HCT116 (cell line): ENCODE results near the gene CCDC91. TPM values are rescaled to one million over a fixed set of nuclear protein-coding genes. Genes with fewer than 3 reads are reported as not detected.

Source experiments
- ATAC-seq: fragments of 200-7000 bp; cut with Tn5 transposase; 2 replicates; pipeline ENCODE4 v1.9.1; 2020; ENCODE audit warnings: mild to moderate bottlenecking, moderate library complexity
- BruUV-seq: library from RNA; stranded (reverse); fragments of 400-500 nt; replicated peaks from 2 replicates; lab custom pipeline; 2021; lab: Mats Ljungman, UMichigan
- CTCF ChIA-PET: fragments of 300-600 bp; sonication (Branson Sonifier 250); formaldehyde crosslinking; loops from one replicate; lab custom pipeline; 2021; ENCODE audit warnings: antibody characterized with exemption; lab: Charles Lee
- POLR2A ChIA-PET: fragments of 300-600, 350-600 bp; sonication (Branson Sonifier 250); formaldehyde crosslinking; loops from one replicate; lab custom pipeline; 2021; ENCODE audit warnings: antibody characterized with exemption; lab: Charles Lee
- RAD21 ChIA-PET, 2 experiments: fragments of 300-600 bp; sonication (Branson Sonifier 250); formaldehyde crosslinking; loops; one replicate each; lab custom pipeline; 2023; ENCODE audit warnings: low total read pairs in 2 of 2; ENCODE audit not compliant: uncharacterized antibody in 2 of 2, unreplicated experiment in 2 of 2, low non-redundant PET in 1 of 2; lab: Charles Lee
- DNase-seq: peaks from one replicate; pipeline ENCODE4 v3.0.0-alpha.2; 2010; ENCODE audit warnings: low read depth, low spot score
- H2AFZ ChIP-seq: fragments of 200-600 bp; shearing (Covaris generic), sonication (generic); 2 replicates; pipeline ENCODE4 v1.6.1; 2017; ENCODE audit warnings: low read depth, mixed run types, mixed read lengths, antibody characterized with exemption, low read length; ENCODE audit not compliant: poor library complexity, severe bottlenecking
- H3K27ac ChIP-seq: 2 replicates; pipeline ENCODE4 v1.5.1; 2012; ENCODE audit warnings: low read depth, low read length
- H3K27me3 ChIP-seq: fragments of 200-600 bp; sonication (generic); 2 replicates; pipeline ENCODE4 v1.6.1; 2016; ENCODE audit warnings: mixed run types, low read length, mixed read lengths; ENCODE audit not compliant: insufficient read depth
- H3K36me3 ChIP-seq, 2 experiments: fragments of 200-500 bp in 1 of 2; fragments of 200-600 bp in 1 of 2; sonication (Bioruptor generic) in 1 of 2; sonication (generic) in 1 of 2; 2 replicates each; pipeline versions ENCODE4 v1.5.1 to v1.6.1; 2014 to 2016; ENCODE audit warnings: low read length in 2 of 2, inconsistent platforms in 1 of 2, mixed read lengths in 1 of 2, mixed run types in 1 of 2; ENCODE audit not compliant: insufficient read depth in 2 of 2, control insufficient read depth in 1 of 2
- H3K4me1 ChIP-seq, 2 experiments: fragments of 200-600 bp in 1 of 2; sonication (generic) in 1 of 2; 2 replicates each; pipeline versions ENCODE4 v1.5.1 to v1.6.1; 2012 to 2017; ENCODE audit warnings: low read length in 2 of 2, inconsistent platforms in 1 of 2, mild to moderate bottlenecking in 1 of 2, mixed read lengths in 1 of 2, mixed run types in 1 of 2, moderate library complexity in 1 of 2; ENCODE audit not compliant: insufficient read depth in 2 of 2, control insufficient read depth in 1 of 2
- H3K4me2 ChIP-seq: fragments of 200-600 bp; sonication (generic); 2 replicates; pipeline ENCODE4 v1.6.1; 2017; ENCODE audit warnings: mixed run types, low read length, mixed read lengths
- H3K4me3 ChIP-seq, 2 experiments: fragments of 200-600 bp in 1 of 2; sonication (generic) in 1 of 2; replicated peaks in 1 of 2; 2 replicates each; pipeline ENCODE4 v1.5.1; 2011 to 2016; ENCODE audit warnings: low read length in 2 of 2, control low read depth in 1 of 2, low read depth in 1 of 2, mild to moderate bottlenecking in 1 of 2, mixed read lengths in 1 of 2, mixed run types in 1 of 2
- H3K79me2 ChIP-seq: fragments of 200-600 bp; sonication (generic); 2 replicates; pipeline ENCODE4 v1.6.1; 2017; ENCODE audit warnings: mild to moderate bottlenecking, mixed run types, low read length, moderate library complexity, mixed read lengths; ENCODE audit not compliant: insufficient read depth
- H3K9ac ChIP-seq: fragments of 200-600 bp; sonication (generic); 2 replicates; pipeline ENCODE4 v1.6.1; 2016; ENCODE audit warnings: low read length, mixed read lengths
- H3K9me2 ChIP-seq: fragments of 200-600 bp; sonication (generic), shearing (Covaris generic); 2 replicates; pipeline ENCODE4 v1.6.1; 2017; ENCODE audit warnings: mixed run types, mild to moderate bottlenecking, moderate library complexity; ENCODE audit not compliant: insufficient read depth
- H3K9me3 ChIP-seq, 2 experiments: fragments of 200-500 bp in 1 of 2; fragments of 200-600 bp in 1 of 2; sonication (Bioruptor generic) in 1 of 2; sonication (generic) in 1 of 2; 2 replicates each; pipeline ENCODE4 v1.6.1; 2014 to 2017; ENCODE audit warnings: low read length in 2 of 2, mixed read lengths in 2 of 2, inconsistent platforms in 1 of 2, low read depth in 1 of 2, mild to moderate bottlenecking in 1 of 2, mixed run types in 1 of 2, moderate library complexity in 1 of 2; ENCODE audit not compliant: control insufficient read depth in 1 of 2, insufficient read depth in 1 of 2
- H4K20me1 ChIP-seq: fragments of 200-600 bp; sonication (generic), shearing (Covaris generic); 2 replicates; pipeline ENCODE4 v1.6.1; 2017; ENCODE audit warnings: mixed run types, mild to moderate bottlenecking, moderate library complexity; ENCODE audit not compliant: insufficient read depth
- CBX3 ChIP-seq: IDR thresholded peaks from 2 replicates; pipeline ENCODE4 v1.6.1; 2012; ENCODE audit warnings: low read depth
- CEBPB ChIP-seq: IDR thresholded peaks from 2 replicates; pipeline ENCODE4 v1.6.1; 2012; ENCODE audit warnings: low read depth
- EGR1 ChIP-seq: IDR thresholded peaks from 2 replicates; pipeline ENCODE4 v1.6.1; 2012; ENCODE audit warnings: low read depth
- EZH2 ChIP-seq: fragments of 200-600 bp; sonication (generic); IDR thresholded peaks from 2 replicates; pipeline ENCODE4 v1.6.1; 2017; ENCODE audit warnings: antibody characterized with exemption, mixed run types
- EZH2phosphoT487 ChIP-seq: fragments of 200-600 bp; IDR thresholded peaks from 2 replicates; pipeline ENCODE4 v1.6.1; 2018; ENCODE audit warnings: antibody characterized with exemption, borderline replicate concordance
- FOSL1 ChIP-seq: IDR thresholded peaks from 2 replicates; pipeline ENCODE4 v1.6.1; 2012; ENCODE audit warnings: low read depth
- JUND ChIP-seq: IDR thresholded peaks from 2 replicates; pipeline ENCODE4 v1.6.1; 2012
- POLR2A ChIP-seq: IDR thresholded peaks from 2 replicates; pipeline ENCODE4 v1.7.0; 2011; ENCODE audit warnings: borderline replicate concordance; ENCODE audit not compliant: insufficient read depth, insufficient read length; ENCODE audit errors: extremely low read depth
- RAD21 ChIP-seq: IDR thresholded peaks from 2 replicates; pipeline ENCODE4 v1.6.1; 2012; ENCODE audit warnings: low read depth, mild to moderate bottlenecking
- SIN3A ChIP-seq: IDR thresholded peaks from 2 replicates; pipeline ENCODE4 v1.6.1; 2012; ENCODE audit warnings: low read depth
- SP1 ChIP-seq: IDR thresholded peaks from 2 replicates; pipeline ENCODE4 v1.6.1; 2012; ENCODE audit warnings: low read depth
- SRF ChIP-seq: IDR thresholded peaks from 2 replicates; pipeline ENCODE4 v1.6.1; 2012; ENCODE audit warnings: low read depth
- TCF7L2 ChIP-seq: IDR thresholded peaks from 2 replicates; pipeline ENCODE4 v1.7.0; 2011; ENCODE audit warnings: borderline replicate concordance, inconsistent platforms; ENCODE audit not compliant: insufficient read depth, insufficient read length; ENCODE audit errors: extremely low read depth
- YY1 ChIP-seq: IDR thresholded peaks from 2 replicates; pipeline ENCODE4 v1.6.1; 2011; ENCODE audit warnings: low read length, low read depth, moderate library complexity, mild to moderate bottlenecking; ENCODE audit not compliant: insufficient replicate concordance; ENCODE audit errors: extremely low read depth
- ZFX ChIP-seq: fragments of 450-650 bp; IDR thresholded peaks from 2 replicates; pipeline ENCODE4 v1.6.1; 2017
- ZNF274 ChIP-seq: fragments of 200-500 bp; sonication (Bioruptor generic); IDR thresholded peaks from 2 replicates; pipeline ENCODE4 v1.6.1; 2014; ENCODE audit warnings: mild to moderate bottlenecking, low read depth, low read length, inconsistent platforms
- intact Hi-C: fragments of 100-400 bp; cut with micrococcal nuclease; formaldehyde crosslinking; loops from 2 replicates; pipeline ENCODE4 v1.10.0; 2022
- total RNA-seq: library from RNA; stranded (reverse); gene quantifications from one replicate; pipeline ENCODE4 v1.2.1, GENCODE V29; 2021; ENCODE audit not compliant: unreplicated experiment
- TF ChIP-seq, protein P1 (sequence below): IDR thresholded peaks from 2 replicates; pipeline ENCODE4 v1.6.1; 2012
- TF ChIP-seq, protein P2 (sequence below), 3 experiments: fragments of 200-600 bp in 1 of 3; sonication (generic) in 1 of 3; IDR thresholded peaks in 2 of 3; conservative IDR thresholded peaks in 1 of 3; 2 replicates each; pipeline ENCODE4 v1.5.1; 2012 to 2017; ENCODE audit warnings: low read depth in 2 of 3, low read length in 2 of 3, antibody characterized with exemption in 1 of 3, borderline replicate concordance in 1 of 3, control low read depth in 1 of 3, mild to moderate bottlenecking in 1 of 3, mixed read lengths in 1 of 3, mixed run types in 1 of 3, moderate library complexity in 1 of 3; ENCODE audit not compliant: insufficient read depth in 1 of 3
- TF ChIP-seq, protein P3 (sequence below): IDR thresholded peaks from 2 replicates; pipeline ENCODE4 v1.6.1; 2011; ENCODE audit warnings: mild to moderate bottlenecking, low read length, moderate library complexity; ENCODE audit not compliant: insufficient replicate concordance; ENCODE audit errors: extremely low read depth

The CCDC91 gene
- total RNA-seq, 1 experiment from 2014 or later, result 18.1 TPM

DNA sequence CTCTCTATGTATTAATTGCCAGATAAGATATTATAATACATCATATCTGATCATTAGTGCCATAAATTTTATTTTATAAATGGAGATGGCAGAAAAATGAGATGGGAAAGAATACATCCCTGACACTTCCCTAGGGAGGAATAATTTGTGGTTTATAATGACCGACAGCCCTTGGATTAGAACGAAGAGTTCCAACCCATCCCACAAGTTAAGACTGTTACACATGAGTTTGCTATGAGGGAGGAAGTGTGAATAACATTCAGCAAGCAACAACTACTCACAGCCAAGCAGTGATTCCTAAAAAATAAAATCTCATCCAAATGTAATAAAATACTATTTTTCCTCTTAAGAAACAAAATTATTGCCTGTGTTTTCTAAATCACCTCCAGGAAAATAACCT lies 299.0 kb downstream of the CCDC91 start:
- intact Hi-C loops, result no loop called here
- no peaks in the 10 kb centered on the region for H3K27me3 ChIP-seq
- H3K27ac ChIP-seq, result no peak overlapping the region
- no peaks in the 10 kb centered on the region for H3K9me2 ChIP-seq
- H3K4me2 ChIP-seq, result no peak overlapping the region
- H3K9me3 ChIP-seq, result no peaks in the 10 kb centered on the region
- RAD21 ChIA-PET, result no interaction called here
- POLR2A ChIA-PET, result no interaction called here
- no peaks in the 10 kb centered on the region for H4K20me1 ChIP-seq
- TF ChIP-seq FOSL1 (no peak), ZFX (no peak), JUND (no peak), SP1 (no peak), CBX3 (no peak), EZH2 (no peak), EGR1 (no peak), TCF7L2 (no peak), RAD21 (no peak), ZNF274 (no peak), SIN3A (no peak), YY1 (no peak), CEBPB (no peak), EZH2phosphoT487 (no peak), SRF (no peak), POLR2A (no peak)
- TF ChIP-seq, protein P1, sequence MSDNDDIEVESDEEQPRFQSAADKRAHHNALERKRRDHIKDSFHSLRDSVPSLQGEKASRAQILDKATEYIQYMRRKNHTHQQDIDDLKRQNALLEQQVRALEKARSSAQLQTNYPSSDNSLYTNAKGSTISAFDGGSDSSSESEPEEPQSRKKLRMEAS, result no peak
- TF ChIP-seq, protein P2, sequence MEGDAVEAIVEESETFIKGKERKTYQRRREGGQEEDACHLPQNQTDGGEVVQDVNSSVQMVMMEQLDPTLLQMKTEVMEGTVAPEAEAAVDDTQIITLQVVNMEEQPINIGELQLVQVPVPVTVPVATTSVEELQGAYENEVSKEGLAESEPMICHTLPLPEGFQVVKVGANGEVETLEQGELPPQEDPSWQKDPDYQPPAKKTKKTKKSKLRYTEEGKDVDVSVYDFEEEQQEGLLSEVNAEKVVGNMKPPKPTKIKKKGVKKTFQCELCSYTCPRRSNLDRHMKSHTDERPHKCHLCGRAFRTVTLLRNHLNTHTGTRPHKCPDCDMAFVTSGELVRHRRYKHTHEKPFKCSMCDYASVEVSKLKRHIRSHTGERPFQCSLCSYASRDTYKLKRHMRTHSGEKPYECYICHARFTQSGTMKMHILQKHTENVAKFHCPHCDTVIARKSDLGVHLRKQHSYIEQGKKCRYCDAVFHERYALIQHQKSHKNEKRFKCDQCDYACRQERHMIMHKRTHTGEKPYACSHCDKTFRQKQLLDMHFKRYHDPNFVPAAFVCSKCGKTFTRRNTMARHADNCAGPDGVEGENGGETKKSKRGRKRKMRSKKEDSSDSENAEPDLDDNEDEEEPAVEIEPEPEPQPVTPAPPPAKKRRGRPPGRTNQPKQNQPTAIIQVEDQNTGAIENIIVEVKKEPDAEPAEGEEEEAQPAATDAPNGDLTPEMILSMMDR (IDR thresholded peaks at IDR 0.05 in 2 of 3, conservative IDR thresholded peaks at IDR 0.05 in 1 of 3; ENCODE audit: borderline replicate concordance in 1 of 3, insufficient read depth in 1 of 3, low read depth in 2 of 3, low read length in 2 of 3), result no peak
- TF ChIP-seq, protein P3, sequence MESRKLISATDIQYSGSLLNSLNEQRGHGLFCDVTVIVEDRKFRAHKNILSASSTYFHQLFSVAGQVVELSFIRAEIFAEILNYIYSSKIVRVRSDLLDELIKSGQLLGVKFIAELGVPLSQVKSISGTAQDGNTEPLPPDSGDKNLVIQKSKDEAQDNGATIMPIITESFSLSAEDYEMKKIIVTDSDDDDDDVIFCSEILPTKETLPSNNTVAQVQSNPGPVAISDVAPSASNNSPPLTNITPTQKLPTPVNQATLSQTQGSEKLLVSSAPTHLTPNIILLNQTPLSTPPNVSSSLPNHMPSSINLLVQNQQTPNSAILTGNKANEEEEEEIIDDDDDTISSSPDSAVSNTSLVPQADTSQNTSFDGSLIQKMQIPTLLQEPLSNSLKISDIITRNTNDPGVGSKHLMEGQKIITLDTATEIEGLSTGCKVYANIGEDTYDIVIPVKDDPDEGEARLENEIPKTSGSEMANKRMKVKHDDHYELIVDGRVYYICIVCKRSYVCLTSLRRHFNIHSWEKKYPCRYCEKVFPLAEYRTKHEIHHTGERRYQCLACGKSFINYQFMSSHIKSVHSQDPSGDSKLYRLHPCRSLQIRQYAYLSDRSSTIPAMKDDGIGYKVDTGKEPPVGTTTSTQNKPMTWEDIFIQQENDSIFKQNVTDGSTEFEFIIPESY, result no peak
- H3K9ac ChIP-seq, result no peak overlapping the region
- no peaks in the 10 kb centered on the region for H3K4me1 ChIP-seq
- H3K4me3 ChIP-seq, result no peak overlapping the region
- DNase-seq (no peak), ATAC-seq (no peak)
- no peak overlapping the region for H2AFZ ChIP-seq
- H3K79me2 ChIP-seq, result no peaks in the 10 kb centered on the region
- H3K36me3 ChIP-seq, result no peaks in the 10 kb centered on the region
- CTCF ChIA-PET, result no interaction called here
- no TSS peak for BruUV-seq
